ENCODE data around the gene LAMTOR3. TPM values are rescaled to one million over a fixed set of nuclear protein-coding genes. Genes with fewer than 3 reads are reported as not detected.

Gene LAMTOR3
- total RNA-seq, 1 experiment from 2014 or later = 21.2 TPM

- Mint-ChIP-seq H3K4me3 (no peak overlapping the region), H3K27me3 (ENCODE audit: low read depth) (no peaks in the 10 kb centered on the region), H3K9me3 (no peaks in the 10 kb centered on the region), H3K4me1 (no peaks in the 10 kb centered on the region), H3K27ac (no peak overlapping the region), H3K36me3 (no peaks in the 10 kb centered on the region)
- ATAC-seq (no peak), DNase-seq (ENCODE audit: low spot score) (no peak)
- ChIA-PET POLR2A (no interaction called here), CTCF (no interaction called here)
- TF ChIP-seq MYBL2 (CRISPR knock-in tag; IDR thresholded peaks at IDR 0.05) = no peak
- no peak for TF ChIP-seq IRF1 (CRISPR knock-in tag; IDR thresholded peaks at IDR 0.05)
- TF ChIP-seq PRRX2 (CRISPR knock-in tag; IDR thresholded peaks at IDR 0.05) = no peak
- no peak for TF ChIP-seq ZNF423 (CRISPR knock-in tag; IDR thresholded peaks at IDR 0.05)
- no peak for TF ChIP-seq PRDM15 (CRISPR knock-in tag; IDR thresholded peaks at IDR 0.05)
- TF ChIP-seq FOXP4 (CRISPR knock-in tag; IDR thresholded peaks at IDR 0.05) = no peak
Observed at GRCh38 chr4:99887837-99888236, 6.4 kb downstream of the LAMTOR3 start.

- DNase-seq (ENCODE audit: low spot score) (no peak), ATAC-seq (no peak)
- peaks cover 4% of the 10 kb centered on the region; the same call in 1 of the 2 replicates for H3K36me3 Mint-ChIP-seq
- H3K27me3 Mint-ChIP-seq (ENCODE audit: low read depth) = no peaks in the 10 kb centered on the region
- no peak overlapping the region for H3K27ac Mint-ChIP-seq
- POLR2A ChIA-PET = no interaction called here
- no peaks in the 10 kb centered on the region for H3K9me3 Mint-ChIP-seq
- no peak for TF ChIP-seq ATF2 (CRISPR knock-in tag; IDR thresholded peaks at IDR 0.05; ENCODE audit: borderline replicate concordance, low read depth)
- TF ChIP-seq CBFB (CRISPR knock-in tag; IDR thresholded peaks at IDR 0.05; ENCODE audit: low read depth) = no peak
- TF ChIP-seq ESRRA (CRISPR knock-in tag; IDR thresholded peaks at IDR 0.05; ENCODE audit: borderline replicate concordance) = no peak
- no peak for TF ChIP-seq USF1 (CRISPR knock-in tag; IDR thresholded peaks at IDR 0.05)
- no peak for TF ChIP-seq ZNF317 (CRISPR knock-in tag; IDR thresholded peaks at IDR 0.05; ENCODE audit: borderline replicate concordance, low read depth)
- TF ChIP-seq ZNF671 (CRISPR knock-in tag; IDR thresholded peaks at IDR 0.05) = no peak
- TF ChIP-seq ATF3 (CRISPR knock-in tag; conservative IDR thresholded peaks at IDR 0.05) = no peak
- no peak for TF ChIP-seq NR2C2 (CRISPR knock-in tag; IDR thresholded peaks at IDR 0.05)
- TF ChIP-seq PRRX2 (CRISPR knock-in tag; IDR thresholded peaks at IDR 0.05) = no peak
- TF ChIP-seq SOX15 (CRISPR knock-in tag; IDR thresholded peaks at IDR 0.05) = no peak
- no peak for TF ChIP-seq STAT6 (CRISPR knock-in tag; conservative IDR thresholded peaks at IDR 0.05; ENCODE audit: low read depth)
- TF ChIP-seq HMGA2 (CRISPR knock-in tag; IDR thresholded peaks at IDR 0.05) = no peak
- no peak for TF ChIP-seq HMGXB4 (CRISPR knock-in tag; IDR thresholded peaks at IDR 0.05)
- no peak for TF ChIP-seq ZBTB21 (CRISPR knock-in tag; IDR thresholded peaks at IDR 0.05; ENCODE audit: borderline replicate concordance)
- no peak for TF ChIP-seq NFATC4 (CRISPR knock-in tag; IDR thresholded peaks at IDR 0.05)
- no peak for TF ChIP-seq ZNF423 (CRISPR knock-in tag; IDR thresholded peaks at IDR 0.05)
- H3K4me1 Mint-ChIP-seq = no peaks in the 10 kb centered on the region
- CTCF ChIA-PET = no interaction called here
- no peak overlapping the region for H3K4me3 Mint-ChIP-seq
Observed at GRCh38 chr4:99886146-99886545, 8.1 kb downstream of the LAMTOR3 start.
